Activated T-helper 1 cell treated with Interleukin-2 at 50 U/mL for 16 hours (primary cell): ENCODE data around the gene ARHGAP27.
"Not testable (repeated sequence)": the region's sequence is repeated elsewhere in the genome, so short reads cannot be mapped to it uniquely, and the experiment has no call there.

Experiments
- DNase-seq: peaks from one replicate; pipeline ENCODE4 v3.0.0-alpha.2; 2020; ENCODE audit warnings: low read depth

ARHGAP27 gene

DNA sequence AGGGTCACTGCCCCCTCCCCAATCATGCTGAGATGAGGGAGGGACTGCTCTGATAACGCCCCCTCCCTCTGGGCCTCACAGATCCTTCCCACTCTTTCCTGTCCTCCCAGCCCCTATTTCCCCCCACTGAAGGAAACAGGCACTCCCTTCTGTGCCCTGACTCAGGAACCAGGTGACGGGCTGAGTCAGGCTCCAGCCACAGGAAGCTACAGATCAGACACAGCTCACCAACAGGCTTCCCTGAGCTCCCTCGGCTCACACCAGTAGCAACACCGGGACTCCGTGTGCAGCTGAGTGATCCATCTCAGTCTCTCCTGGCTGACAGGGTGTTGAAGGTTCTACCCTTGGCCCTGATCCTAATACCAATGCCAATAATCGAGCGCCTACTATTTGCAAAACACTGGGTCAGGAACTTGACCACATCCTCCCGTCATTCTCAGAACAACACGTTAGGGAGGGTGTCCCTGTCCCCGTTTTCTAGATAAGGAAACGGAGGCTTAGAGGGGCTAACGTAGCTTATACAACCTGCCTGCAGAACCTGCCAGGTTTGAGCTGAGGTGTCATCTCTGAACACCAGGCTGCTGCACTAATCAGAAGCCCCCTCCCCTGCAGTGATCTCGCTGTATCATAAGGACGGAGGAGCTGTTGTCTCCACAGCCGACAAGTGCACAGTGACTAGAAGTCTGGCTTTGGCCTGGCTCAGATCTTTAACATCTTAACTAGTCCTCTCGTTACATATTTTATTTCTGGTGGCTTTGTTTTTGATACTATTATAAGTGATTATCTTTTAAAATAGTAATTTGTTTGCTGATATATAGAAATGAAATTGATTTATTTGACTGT, 13.5 kb upstream of the ARHGAP27 start:
- DNase-seq: not testable (repeated sequence)

DNA sequence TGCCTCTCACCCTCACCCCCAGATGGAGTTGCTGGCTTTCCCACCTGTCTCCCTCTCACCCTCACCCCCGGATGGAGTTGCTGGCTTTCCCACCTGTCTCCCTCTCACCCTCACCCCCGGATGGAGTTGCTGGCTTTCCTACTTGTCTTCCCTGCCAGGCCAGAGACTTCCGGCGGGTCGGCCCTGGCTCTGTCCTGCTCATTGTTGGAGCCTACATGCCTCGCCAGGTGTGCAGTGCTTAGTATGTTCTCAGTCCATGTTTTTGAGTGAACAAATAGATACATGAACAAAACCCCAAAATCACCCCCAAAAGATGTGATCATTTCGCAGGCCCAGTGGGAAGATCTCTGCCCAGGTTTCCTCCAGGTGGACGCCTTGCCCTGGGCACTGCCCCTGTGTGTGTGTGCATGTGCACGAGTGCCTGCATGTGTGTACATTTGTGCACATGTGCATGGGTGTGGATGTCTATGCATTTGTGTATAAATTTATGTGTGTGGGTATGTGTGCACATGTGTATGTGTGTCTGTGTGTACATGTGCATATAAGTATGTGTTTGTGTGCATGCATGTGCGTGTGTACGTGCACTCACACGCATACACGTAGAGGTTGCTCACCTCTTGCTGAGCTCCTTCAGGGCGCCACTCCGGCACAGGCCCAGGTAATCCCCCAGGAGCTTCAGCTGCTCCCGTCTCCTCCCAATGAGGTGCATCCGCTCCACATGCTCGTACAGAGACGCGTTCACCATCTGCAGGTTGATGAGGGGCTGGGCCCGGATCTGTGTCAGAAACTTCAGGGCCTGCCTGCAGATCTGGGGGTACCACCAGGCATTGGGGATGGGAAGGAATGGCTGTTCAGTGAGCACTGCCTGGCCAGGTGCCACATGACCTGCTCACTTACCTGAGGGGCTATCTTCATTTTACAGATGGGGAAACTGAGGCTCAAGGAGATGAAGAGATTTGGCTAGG, 12.5 kb upstream of the ARHGAP27 start:
- DNase-seq: not testable (repeated sequence)

DNA sequence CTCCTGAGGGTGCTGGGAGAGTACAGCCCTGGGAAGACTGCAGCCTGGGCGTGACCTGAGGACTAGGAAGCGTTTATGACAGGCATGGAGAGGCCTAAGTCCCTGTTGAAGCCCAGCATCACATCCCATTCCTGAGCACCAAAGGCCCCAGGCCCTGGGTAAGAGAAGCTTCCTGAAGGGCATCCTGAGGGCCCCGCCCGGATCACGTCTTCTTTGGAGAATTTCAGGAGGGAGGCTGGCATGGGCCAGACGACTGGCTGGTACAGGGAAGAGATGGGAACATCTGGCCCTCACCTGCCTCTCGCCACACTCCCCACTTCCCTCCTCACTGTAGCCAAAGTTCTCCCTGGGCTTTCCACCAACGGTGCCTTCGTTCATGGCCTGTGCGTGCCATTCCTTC, 11.6 kb upstream of the ARHGAP27 start:
- not testable (repeated sequence) for DNase-seq

DNA sequence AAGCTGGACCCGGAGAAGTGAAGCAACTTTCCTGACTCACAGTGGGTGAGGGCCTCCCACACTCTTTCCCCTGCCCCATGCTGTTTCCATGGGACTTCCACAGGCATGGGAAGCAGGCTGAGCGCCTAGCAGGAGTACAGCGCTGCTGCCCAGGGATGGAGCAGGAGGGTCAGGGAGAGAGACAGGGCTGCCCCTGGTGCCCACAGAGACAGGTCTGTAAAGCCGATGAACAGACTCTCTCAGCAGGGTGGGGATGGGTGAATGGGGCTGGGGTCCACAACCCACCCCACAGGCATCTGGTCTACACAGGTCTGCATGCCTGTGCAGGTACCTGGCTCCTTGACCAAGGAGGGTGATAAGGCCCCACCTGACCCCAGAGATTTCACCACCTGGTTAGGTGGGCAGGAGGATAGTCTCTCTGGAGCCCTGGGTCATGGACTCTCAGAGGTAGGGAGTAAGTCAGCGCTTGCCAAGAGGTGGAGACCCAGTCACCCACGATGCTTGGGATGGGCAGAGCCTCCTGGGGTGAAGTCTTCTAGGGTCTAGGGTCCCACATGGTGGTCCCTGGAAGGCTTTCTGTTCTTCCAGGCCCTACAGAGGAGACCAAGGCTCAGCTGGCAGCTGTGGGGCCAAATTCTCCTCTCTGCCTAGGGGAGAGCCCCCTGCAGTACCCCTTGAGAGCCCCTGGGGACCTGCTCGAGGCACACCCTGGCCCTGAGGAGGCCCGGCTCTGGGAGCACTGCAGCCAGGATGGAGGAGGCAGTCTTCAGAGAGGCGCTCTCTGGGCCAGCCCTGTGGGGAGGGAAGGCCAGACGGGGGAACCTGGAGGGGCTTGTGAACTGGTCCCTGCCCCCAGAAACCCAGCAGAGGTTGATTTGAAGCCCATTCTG, 10.9 kb upstream of the ARHGAP27 start:
- DNase-seq: not testable (repeated sequence)

DNA sequence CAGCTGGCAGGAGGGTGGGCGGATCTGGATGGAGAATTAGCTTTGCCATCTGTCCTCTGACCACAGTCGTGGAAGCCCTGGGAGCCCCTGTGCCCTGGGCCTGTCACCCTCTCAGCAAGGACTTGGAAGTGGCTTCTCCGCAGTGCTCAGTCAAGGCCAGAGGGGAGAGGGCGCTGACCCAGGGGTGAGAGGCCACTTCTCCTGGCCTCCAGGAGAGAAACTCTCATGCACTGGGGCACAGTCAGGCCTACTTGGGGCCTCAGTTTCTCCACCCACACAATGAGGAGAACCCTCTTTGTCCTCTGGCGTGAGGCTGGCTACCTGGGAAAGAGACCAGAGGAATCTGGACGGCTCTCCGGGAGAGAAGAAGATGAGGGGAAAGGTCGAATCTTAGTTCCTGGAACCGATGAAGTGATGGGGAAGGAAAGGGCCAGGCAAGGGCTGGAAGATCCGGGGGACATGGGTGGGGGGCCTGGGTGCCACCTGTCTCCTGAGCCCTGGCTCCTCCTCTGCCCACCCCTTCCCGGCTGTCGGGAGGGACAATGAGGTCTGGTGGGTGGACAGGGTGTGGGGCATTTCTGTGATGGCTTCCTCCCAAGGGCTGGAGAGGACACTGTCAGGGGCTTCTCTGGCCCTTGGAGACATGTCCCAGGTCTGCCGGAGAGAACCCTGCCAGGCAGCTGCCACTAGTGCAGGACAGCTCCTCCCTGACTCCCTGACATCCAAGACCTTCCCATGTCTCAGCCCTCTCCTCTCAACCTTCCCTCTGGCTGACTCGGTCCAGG, 9.0 kb upstream of the ARHGAP27 start:
- no peak for DNase-seq

DNA sequence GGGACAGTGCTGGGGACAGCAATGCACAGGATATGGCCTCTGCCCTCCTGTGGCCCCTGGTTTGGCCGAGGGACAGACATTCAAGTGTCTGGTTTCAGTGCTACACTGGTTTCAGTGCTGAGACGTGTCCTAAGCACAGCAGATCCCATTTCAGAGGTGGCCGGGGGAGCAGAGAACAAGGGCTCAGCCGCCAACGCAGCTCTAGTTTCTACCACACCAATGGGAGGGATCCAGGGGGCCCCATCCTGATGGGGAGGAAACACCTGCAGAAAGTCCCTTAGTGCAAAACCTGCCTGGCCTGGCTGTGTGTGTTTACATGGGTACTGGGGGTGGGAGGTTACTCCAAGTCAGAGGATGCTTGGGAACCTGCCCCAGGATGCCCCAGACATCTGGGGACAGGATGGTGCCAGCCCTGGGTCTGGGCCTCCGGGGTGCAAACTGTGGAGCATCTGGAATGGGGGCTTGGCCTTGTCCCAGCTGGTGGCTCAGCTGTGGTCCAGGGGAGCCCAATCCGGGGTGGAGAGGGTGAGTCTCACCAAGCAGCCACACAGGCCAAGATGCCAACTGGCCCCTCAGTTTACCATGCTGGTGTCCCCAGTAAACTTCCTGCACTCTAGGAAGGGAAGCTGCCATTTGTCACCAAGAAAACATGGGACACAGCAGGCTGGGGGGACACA, 8.3 kb upstream of the ARHGAP27 start:
- DNase-seq: not testable (repeated sequence)

DNA sequence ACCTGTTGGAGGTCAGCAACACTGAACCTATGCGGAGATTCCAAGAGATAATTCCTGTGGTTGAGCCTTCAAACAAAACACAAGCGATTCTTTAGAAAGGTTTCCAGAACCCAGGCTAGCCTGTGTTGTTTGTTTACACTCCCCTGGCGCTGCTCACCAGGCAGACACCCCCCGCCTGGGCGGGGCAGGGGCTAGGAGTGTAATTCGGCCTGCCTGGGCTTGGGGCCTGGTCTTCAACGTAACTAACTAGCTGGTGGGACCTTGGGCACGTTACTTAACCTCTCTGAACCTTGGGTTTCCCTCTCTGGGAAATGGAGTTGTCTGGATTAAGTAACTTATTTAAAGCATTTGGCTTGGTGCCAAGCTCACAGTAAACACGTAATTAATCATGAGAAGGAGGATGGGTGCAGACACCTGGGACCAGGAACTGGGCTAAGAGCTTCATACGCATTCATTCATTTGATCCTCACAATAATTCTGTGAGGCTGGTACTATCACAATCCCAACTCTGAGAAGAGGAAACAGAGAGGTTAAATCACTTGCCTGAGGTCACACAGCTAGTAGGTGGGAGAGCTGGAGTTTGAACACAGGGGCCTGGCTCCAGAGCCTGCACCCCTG, 7.6 kb upstream of the ARHGAP27 start:
- DNase-seq: no peak

DNA sequence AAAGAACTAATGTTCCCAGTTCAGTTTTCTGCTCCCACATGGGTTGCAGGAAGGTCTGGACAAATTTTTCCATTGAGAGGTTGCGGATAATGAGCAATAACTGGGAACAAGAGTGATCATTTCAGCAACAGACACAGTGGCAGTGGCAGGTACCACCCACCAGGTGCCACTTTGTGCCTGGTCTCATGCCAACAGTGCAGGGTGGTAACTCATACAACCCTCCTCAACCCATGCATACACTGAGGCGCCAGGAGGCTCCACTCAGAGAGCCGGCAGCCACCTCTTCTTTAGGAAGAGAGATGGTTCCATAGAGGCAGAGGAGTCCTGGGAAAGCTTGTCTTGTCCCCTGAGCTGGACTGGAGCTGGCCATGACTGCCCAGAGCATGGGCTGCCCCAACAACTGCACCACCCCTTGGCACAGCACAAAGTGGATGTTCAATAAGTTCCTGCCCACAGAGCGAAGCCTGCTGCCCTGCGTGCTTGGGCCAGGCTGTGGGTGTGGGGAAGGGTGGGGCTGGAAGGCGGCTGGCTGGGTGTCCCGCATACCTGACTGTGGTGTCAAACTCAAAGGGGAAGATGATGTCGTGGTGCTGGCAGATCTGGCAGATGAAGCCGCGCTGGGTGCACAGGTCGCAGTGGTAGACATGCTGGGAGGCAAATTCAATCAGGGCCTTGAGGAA, 6.4 kb upstream of the ARHGAP27 start:
- no peak for DNase-seq

DNA sequence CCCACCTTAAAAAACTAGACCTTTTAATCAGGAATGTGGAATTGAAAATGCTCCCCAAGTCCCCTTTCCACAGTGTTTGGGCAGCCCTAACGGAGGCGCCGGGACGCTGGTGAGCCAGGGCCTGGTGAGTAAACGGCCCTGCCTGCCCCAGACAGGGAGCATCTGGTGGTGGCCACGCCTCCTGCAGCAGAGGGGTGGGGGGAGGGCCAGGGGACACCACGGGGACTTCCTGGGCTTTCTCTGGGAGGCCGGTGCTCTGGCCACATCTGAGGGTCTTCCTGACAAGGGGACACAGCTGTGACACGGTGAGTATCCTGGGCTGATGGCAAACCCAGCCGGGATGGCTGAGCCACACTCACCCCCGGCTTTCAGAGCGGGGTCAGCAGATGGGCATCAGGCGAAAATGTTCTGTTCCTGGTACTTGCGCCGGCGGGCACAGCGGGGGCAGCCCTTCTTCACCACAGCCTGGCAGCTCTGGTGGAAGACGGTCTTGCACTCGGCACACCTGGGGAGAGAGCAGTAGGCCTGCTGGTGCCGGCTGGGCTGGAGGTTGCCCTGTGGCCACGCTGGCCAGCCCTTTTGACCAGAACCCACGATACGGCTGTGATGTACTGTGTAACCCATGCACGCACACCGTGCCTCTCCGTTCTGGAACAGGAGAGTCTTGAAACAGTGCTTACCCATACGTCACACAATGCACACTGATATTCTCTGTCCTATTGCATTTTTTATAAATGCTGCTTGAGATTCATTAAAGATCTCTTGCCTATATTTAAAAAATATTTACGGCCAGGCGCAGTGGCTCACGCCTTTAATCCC, 5.0 kb upstream of the ARHGAP27 start:
- no peak for DNase-seq

DNA sequence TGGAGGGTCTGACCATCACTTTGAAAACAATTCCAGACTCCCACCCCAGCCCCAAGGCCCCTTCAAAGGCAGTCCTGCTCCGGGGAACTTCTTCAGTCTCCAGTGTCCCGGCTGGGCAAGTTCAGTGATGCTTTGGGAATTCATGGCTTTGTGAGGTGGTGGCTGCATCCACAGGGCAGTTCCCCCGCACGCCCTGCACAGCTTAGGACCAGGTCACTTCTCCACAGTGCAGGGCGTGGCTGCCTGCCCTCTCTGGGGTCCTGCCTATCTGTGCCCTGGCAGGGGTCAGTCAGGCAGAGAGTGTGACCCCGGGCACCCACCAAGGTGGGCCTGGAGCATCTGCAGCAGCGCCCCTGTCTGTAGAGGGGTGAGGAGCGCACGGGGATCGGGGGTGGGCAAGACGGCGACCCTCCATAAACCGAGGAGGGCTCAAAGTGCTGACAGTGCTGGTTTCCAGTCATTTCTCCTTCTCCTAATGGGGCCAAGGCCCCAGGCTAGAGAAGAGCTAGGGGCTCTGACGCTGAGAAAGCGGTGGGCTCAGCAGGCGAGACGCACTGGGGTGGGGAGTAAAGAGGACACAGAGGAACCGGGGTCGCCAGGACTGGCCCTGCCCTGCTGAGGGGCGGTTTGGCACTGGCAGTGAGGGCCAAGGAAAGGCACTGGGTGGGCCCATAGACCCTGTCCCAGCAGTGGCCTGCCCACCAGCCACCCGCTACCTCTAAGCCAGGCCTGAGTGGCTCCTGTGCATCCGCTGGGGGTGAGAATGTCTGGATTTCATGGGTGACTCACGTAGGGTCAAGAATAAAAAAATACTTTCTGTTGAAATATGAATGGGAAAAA, 4.2 kb upstream of the ARHGAP27 start:
- DNase-seq: no peak

DNA sequence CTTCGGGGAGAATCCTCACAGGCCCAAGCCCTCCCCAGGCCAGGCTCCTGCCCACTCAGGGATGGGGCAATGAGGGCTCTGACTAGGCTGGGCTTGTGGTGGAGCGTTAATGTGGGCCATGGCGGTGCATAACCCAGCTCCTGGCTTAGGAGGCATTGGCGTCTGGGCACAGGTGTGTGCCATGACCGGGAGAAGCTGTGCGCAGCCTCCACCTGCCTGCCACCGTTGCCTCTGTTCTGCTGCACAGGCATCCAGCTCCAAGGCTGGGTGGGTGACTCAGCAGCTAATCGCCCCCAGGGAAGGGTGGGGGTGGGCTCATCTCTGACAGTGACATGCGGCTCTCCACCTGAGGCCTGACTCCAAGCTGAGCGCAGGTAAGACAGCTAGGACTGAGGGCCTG, 3.5 kb upstream of the ARHGAP27 start:
- no peak for DNase-seq

DNA sequence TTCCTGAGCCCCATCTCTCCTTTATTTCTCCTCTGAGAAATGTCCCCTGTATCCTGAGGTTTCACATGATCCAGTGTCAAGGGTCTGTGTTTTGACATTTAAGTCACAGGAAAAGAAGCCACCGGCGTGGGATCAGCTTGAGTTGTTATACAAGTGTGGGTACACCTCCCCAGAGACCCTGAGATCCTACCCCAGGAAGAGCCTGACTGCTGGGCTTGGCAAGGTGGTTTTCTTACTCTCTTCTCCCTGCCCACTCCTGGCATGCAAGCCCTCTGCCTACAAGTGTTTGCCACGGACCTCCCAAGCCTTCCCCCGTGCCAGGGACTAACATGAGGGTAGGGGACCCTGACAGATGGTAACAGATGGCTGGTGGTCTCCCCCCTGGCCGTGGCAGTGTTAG, 2.8 kb upstream of the ARHGAP27 start:
- DNase-seq: no peak

DNA sequence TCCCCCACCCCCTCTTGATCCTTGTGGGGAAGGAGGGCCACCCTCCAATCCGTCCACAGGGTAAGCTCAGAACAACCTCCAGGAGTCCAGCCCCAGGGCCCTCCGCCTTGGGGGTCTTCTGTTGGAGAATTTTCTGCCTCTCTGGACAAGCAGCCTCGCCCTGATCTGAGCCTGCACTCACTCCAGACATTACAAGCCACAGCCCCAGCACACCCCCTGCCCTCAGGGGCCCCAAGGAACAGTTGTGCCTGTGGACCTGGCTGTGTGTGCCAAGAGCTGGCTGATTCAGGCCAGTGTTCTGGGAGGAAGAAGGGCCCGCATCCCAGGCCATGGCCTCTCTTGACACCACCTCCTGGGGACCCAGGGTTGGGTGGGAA, 477 bp upstream of the ARHGAP27 start:
- DNase-seq: no peak

DNA sequence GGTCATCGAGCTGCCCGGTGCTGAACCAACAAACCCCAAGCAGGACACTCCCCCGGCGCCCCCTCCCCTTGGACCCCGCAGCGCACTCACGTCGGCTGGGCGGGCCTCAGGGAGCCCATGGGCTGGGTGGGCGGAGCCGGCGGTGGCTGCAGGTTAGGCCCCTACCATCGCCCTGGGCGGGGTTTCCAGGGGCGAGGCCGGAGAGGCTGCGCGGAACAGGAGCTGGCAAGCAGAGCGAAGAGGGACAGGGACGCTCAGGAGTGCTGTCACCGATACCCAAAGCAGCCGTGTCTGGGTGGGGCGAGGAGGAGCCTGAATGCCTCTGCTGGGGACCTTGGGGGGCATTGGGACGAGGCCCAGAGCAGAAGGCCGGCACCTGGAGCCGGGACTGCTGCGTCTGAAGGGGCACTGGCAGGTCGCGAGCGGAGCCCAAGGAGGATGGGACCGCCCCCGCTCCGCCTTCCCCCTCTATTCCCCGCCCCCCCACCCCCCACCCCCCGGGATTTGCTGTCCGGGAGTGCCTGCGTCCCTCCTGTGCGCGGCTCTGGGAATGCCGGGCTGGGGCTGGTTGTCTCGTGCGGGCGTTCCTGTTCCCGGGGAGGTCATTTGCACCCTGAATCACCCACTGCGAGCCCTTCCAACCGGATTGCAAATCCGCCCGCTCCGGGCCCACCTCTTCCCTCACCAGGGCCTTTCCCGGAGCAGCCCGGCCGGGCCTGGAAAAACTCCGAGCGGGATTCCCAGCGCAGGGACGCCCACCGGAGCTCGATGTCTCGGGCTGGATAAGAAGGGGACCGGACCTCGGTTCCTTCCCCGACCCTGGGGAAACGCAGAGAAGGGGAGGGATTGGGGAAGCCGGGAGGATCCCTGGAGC, 902 bp downstream of the ARHGAP27 start:
- DNase-seq: peak; percentile 52

DNA sequence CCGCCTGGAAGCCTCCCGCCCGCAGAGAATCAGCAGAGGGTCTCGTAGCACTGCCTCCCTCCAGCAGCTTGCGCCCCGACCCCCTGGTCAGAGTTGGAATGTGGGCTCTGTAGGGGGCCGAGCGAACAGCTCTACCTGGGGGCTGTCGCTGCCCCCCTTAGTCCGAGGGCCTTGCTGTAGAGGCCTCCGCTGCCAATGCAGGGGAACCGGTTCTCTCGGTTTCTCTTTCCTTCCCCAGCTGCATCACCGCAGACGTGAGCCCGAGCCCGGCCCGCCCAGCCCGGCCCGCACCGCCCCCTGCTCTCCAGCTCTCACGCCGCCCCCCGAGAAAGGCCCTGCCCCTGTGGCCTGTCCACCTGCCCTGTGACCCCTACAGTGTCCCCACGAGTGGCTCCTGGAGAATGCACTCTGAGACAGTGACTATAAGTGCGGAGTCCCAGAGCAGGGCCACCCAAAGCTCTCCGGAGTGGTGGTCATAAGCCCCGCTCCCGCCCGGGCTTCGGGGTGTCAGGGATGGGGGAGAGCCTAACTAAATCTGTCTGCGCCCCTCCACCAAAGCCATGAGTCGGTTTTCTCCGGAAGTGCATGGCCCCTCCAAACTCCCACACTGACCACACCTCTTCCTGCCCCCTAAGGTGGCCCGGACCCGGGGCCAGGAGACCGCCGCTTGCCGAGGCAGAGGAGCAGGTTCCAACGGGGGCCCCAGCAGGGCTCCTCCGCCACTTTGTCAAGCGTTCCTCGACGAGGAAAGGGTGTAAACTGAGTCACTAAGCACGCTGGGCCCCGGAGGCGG, 1.7 kb downstream of the ARHGAP27 start:
- DNase-seq: no peak
